Stimulated activated naive CD8-positive, alpha-beta T cell treated with anti-CD3 and anti-CD28 coated beads, Interleukin-15, amount 100 ng/mL, for 72 hours (primary cell): ENCODE data around the gene ZNF710.

Source experiments
- ATAC-seq: fragments of 150-1000 bp; cut with Tn5 transposase; 2 replicates; pipeline ENCODE4 v1.10.0; 2021; ENCODE audit warnings: mild to moderate bottlenecking, moderate library complexity
- DNase-seq, 2 donors: peaks; one replicate each; pipeline ENCODE4 v3.0.0; 2021 to 2022
- H3K27ac Mint-ChIP-seq, 2 donors: one replicate each; pipeline ENCODE4 v1.8.0; 2022; ENCODE audit warnings: mild to moderate bottlenecking in 2 of 2, mixed read lengths in 2 of 2, moderate library complexity in 2 of 2
- H3K27me3 Mint-ChIP-seq: one replicate; pipeline ENCODE4 v1.8.0; 2022; ENCODE audit warnings: mixed read lengths
- H3K4me1 Mint-ChIP-seq: one replicate; pipeline ENCODE4 v1.8.0; 2022; ENCODE audit warnings: mild to moderate bottlenecking, mixed read lengths
- H3K4me3 Mint-ChIP-seq, 2 donors: one replicate each; pipeline ENCODE4 v1.8.0; 2022; ENCODE audit warnings: mild to moderate bottlenecking in 2 of 2, mixed read lengths in 2 of 2, moderate library complexity in 1 of 2
- H3K9me3 Mint-ChIP-seq, 2 donors: one replicate each; pipeline ENCODE4 v1.8.0; 2022; ENCODE audit warnings: mixed read lengths in 2 of 2

ZNF710 gene

GRCh38 chr15:90004252-90004651, 3.1 kb downstream of the ZNF710 start:
- H3K4me1 Mint-ChIP-seq, result peaks cover 79% of the 10 kb centered on the region
- H3K27ac Mint-ChIP-seq, result peak overlapping the region in 1 of 2 donors; percentile 30
- H3K4me3 Mint-ChIP-seq, result peak overlapping the region in 1 of 2 donors; percentile 91

GRCh38 chr15:90004671-90005070, 3.5 kb downstream of the ZNF710 start:
- peaks cover 79% of the 10 kb centered on the region for H3K4me1 Mint-ChIP-seq
- ATAC-seq (peak; percentile 21), DNase-seq (no peak)
- H3K9me3 Mint-ChIP-seq, result no peaks in the 10 kb centered on the region
- H3K27me3 Mint-ChIP-seq, result no peaks in the 10 kb centered on the region
- H3K4me3 Mint-ChIP-seq, result peak overlapping the region; percentile 18 to 91
- H3K27ac Mint-ChIP-seq, result no peak overlapping the region

More at GRCh38 chr15:90004252-90004651, 3.1 kb downstream of the ZNF710 start:
- no peaks in the 10 kb centered on the region for H3K9me3 Mint-ChIP-seq
- ATAC-seq (no peak), DNase-seq (no peak)
- H3K27me3 Mint-ChIP-seq, result no peaks in the 10 kb centered on the region

GRCh38 chr15:90006217-90007075, 5.3 kb downstream of the ZNF710 start:
- Mint-ChIP-seq H3K9me3 (peaks cover 0 to 4% of the 10 kb centered on the region in 2 donors), H3K27me3 (no peaks in the 10 kb centered on the region), H3K4me3 (peak overlapping the region in 1 of 2 donors; percentile 30), H3K27ac (no peak overlapping the region), H3K4me1 (peaks cover 77% of the 10 kb centered on the region)
- ATAC-seq, result peak; percentile 19
- no peak for DNase-seq

GRCh38 chr15:90007076-90007460, 5.9 kb downstream of the ZNF710 start:
- peaks cover 77% of the 10 kb centered on the region for H3K4me1 Mint-ChIP-seq
- H3K9me3 Mint-ChIP-seq, result peaks cover 0 to 4% of the 10 kb centered on the region in 2 donors
- H3K4me3 Mint-ChIP-seq, result no peak overlapping the region
- ATAC-seq, result no peak
- H3K27me3 Mint-ChIP-seq, result no peaks in the 10 kb centered on the region
- DNase-seq, result no peak
- no peak overlapping the region for H3K27ac Mint-ChIP-seq

GRCh38 chr15:90008607-90009006, 7.5 kb downstream of the ZNF710 start:
- no peaks in the 10 kb centered on the region for H3K27me3 Mint-ChIP-seq
- H3K27ac Mint-ChIP-seq, result no peak overlapping the region
- DNase-seq, result no peak
- H3K4me1 Mint-ChIP-seq, result peaks cover 73% of the 10 kb centered on the region
- no peak for ATAC-seq
- no peak overlapping the region for H3K4me3 Mint-ChIP-seq
- H3K9me3 Mint-ChIP-seq, result peaks cover 0 to 4% of the 10 kb centered on the region in 2 donors

GRCh38 chr15:90009301-90010022, 8.3 kb downstream of the ZNF710 start:
- H3K27ac Mint-ChIP-seq, result peak overlapping the region in 1 of 2 donors; percentile 57
- ATAC-seq (no peak), DNase-seq (no peak)
- no peaks in the 10 kb centered on the region for H3K27me3 Mint-ChIP-seq
- H3K9me3 Mint-ChIP-seq, result peaks cover 0 to 4% of the 10 kb centered on the region in 2 donors
- H3K4me3 Mint-ChIP-seq, result no peak overlapping the region
- peaks cover 73% of the 10 kb centered on the region for H3K4me1 Mint-ChIP-seq

- peaks cover 0 to 4% of the 10 kb centered on the region in 2 donors for H3K9me3 Mint-ChIP-seq
- no peak overlapping the region for H3K4me3 Mint-ChIP-seq
- ATAC-seq (no peak), DNase-seq (no peak)
- H3K4me1 Mint-ChIP-seq, result peaks cover 62% of the 10 kb centered on the region
- no peaks in the 10 kb centered on the region for H3K27me3 Mint-ChIP-seq
- H3K27ac Mint-ChIP-seq, result no peak overlapping the region
These were observed 10.6 kb downstream of the ZNF710 start for GRCh38 chr15:90011705-90012104.

- peaks cover 0 to 4% of the 10 kb centered on the region in 2 donors for H3K9me3 Mint-ChIP-seq
- H3K4me3 Mint-ChIP-seq, result peak overlapping the region; percentile 27 to 54
- H3K4me1 Mint-ChIP-seq, result peaks cover 63% of the 10 kb centered on the region
These were observed 12.4 kb downstream of the ZNF710 start for GRCh38 chr15:90013503-90013937.

GRCh38 chr15:90015294-90015693, 14.2 kb downstream of the ZNF710 start:
- H3K4me1 Mint-ChIP-seq, result peaks cover 59% of the 10 kb centered on the region
- no peak overlapping the region for H3K4me3 Mint-ChIP-seq
- no peaks in the 10 kb centered on the region for H3K9me3 Mint-ChIP-seq
- H3K27ac Mint-ChIP-seq, result no peak overlapping the region
- DNase-seq, result no peak
- no peak for ATAC-seq
- no peaks in the 10 kb centered on the region for H3K27me3 Mint-ChIP-seq

More at GRCh38 chr15:90013503-90013937, 12.4 kb downstream of the ZNF710 start:
- DNase-seq (no peak), ATAC-seq (peak; percentile 92)
- H3K27me3 Mint-ChIP-seq, result no peaks in the 10 kb centered on the region
- H3K27ac Mint-ChIP-seq, result no peak overlapping the region

GRCh38 chr15:90015749-90016148, 14.6 kb downstream of the ZNF710 start:
- Mint-ChIP-seq H3K4me3 (no peak overlapping the region), H3K27ac (no peak overlapping the region), H3K4me1 (peaks cover 64% of the 10 kb centered on the region), H3K9me3 (no peaks in the 10 kb centered on the region), H3K27me3 (no peaks in the 10 kb centered on the region)
- ATAC-seq, result no peak
- DNase-seq, result no peak

GRCh38 chr15:90016721-90017120, 15.6 kb downstream of the ZNF710 start:
- H3K4me3 Mint-ChIP-seq, result no peak overlapping the region
- DNase-seq (no peak), ATAC-seq (no peak)
- no peaks in the 10 kb centered on the region for H3K9me3 Mint-ChIP-seq
- no peaks in the 10 kb centered on the region for H3K27me3 Mint-ChIP-seq
- H3K27ac Mint-ChIP-seq, result peak overlapping the region in 1 of 2 donors; percentile 65
- peaks cover 66% of the 10 kb centered on the region for H3K4me1 Mint-ChIP-seq

GRCh38 chr15:90018216-90018831, 17.2 kb downstream of the ZNF710 start:
- Mint-ChIP-seq H3K4me3 (no peak overlapping the region), H3K27me3 (no peaks in the 10 kb centered on the region), H3K9me3 (no peaks in the 10 kb centered on the region), H3K4me1 (peaks cover 58% of the 10 kb centered on the region), H3K27ac (peak overlapping the region in 1 of 2 donors; percentile 30)
- DNase-seq (no peak), ATAC-seq (no peak)

GRCh38 chr15:90019611-90020010, 18.5 kb downstream of the ZNF710 start:
- H3K9me3 Mint-ChIP-seq, result no peaks in the 10 kb centered on the region
- H3K27ac Mint-ChIP-seq, result no peak overlapping the region
- no peak for ATAC-seq
- H3K27me3 Mint-ChIP-seq, result no peaks in the 10 kb centered on the region
- no peak overlapping the region for H3K4me3 Mint-ChIP-seq
- DNase-seq, result no peak
- peaks cover 55% of the 10 kb centered on the region for H3K4me1 Mint-ChIP-seq

- DNase-seq, result peak in 1 of 2 donors; percentile 4
- Mint-ChIP-seq H3K9me3 (no peaks in the 10 kb centered on the region), H3K4me1 (peaks cover 61% of the 10 kb centered on the region), H3K4me3 (no peak overlapping the region), H3K27ac (no peak overlapping the region), H3K27me3 (no peaks in the 10 kb centered on the region)
- ATAC-seq, result no peak
These were observed 19.1 kb downstream of the ZNF710 start for GRCh38 chr15:90020021-90020735.

- H3K27me3 Mint-ChIP-seq, result no peaks in the 10 kb centered on the region
- peak in 1 of 2 donors; percentile 3 for DNase-seq
- H3K4me3 Mint-ChIP-seq, result no peak overlapping the region
- peaks cover 56% of the 10 kb centered on the region for H3K4me1 Mint-ChIP-seq
- H3K27ac Mint-ChIP-seq, result no peak overlapping the region
- no peaks in the 10 kb centered on the region for H3K9me3 Mint-ChIP-seq
- ATAC-seq, result no peak
These were observed 19.9 kb downstream of the ZNF710 start for GRCh38 chr15:90020936-90021507.
